ENCODE measurements around the gene IL26. TPM values are rescaled to one million over a fixed set of nuclear protein-coding genes. Genes with fewer than 3 reads are reported as not detected.

IL26 gene
- total RNA-seq, 1 experiment from 2014 or later: not detected

DNA sequence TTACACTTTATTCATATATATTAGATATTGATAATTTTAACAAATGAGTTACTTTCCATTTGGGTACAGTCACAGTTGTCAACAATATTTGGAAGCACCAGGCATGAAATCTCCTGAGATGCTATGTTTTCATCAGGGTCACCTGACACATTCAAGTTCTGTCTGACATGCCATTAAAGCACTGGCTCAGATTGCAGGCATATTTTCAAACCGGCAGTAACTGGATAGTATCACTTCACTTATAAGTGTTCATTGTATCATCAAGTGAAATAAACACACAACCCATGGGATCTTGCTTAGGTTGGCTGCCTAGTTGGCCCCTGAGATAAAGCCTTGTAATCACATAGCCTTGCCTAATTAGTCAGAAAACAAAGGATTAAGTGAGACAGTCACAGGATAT is 70.8 kb downstream of the IL26 start:
- Histone ChIP-seq H3K4me3 (no peak overlapping the region), H2AFZ (no peak overlapping the region), H3F3A (ENCODE audit: insufficient read depth, low read depth) (no peaks in the 10 kb centered on the region), H4K20me1 (ENCODE audit: insufficient read depth) (no peaks in the 10 kb centered on the region), H3K27ac (no peak overlapping the region), H3K4me2 (no peak overlapping the region), H3K27me3 (ENCODE audit: insufficient read depth, low read depth) (no peaks in the 10 kb centered on the region), H3K9me3 (ENCODE audit: insufficient read depth, low read depth) (no peaks in the 10 kb centered on the region), H3K4me1 (replicated peaks; ENCODE audit: insufficient read depth) (no peaks in the 10 kb centered on the region), H3K36me3 (ENCODE audit: low read depth) (no peaks in the 10 kb centered on the region), H3K79me2 (ENCODE audit: low read depth) (no peaks in the 10 kb centered on the region), H3K9me2 (ENCODE audit: insufficient read depth) (no peaks in the 10 kb centered on the region; the same call in 1 of the 2 replicates)
- DNase-seq: no peak
- TF ChIP-seq EZH2 (IDR thresholded peaks at IDR 0.05; ENCODE audit: low read depth): no peak
- TF ChIP-seq, protein P1, sequence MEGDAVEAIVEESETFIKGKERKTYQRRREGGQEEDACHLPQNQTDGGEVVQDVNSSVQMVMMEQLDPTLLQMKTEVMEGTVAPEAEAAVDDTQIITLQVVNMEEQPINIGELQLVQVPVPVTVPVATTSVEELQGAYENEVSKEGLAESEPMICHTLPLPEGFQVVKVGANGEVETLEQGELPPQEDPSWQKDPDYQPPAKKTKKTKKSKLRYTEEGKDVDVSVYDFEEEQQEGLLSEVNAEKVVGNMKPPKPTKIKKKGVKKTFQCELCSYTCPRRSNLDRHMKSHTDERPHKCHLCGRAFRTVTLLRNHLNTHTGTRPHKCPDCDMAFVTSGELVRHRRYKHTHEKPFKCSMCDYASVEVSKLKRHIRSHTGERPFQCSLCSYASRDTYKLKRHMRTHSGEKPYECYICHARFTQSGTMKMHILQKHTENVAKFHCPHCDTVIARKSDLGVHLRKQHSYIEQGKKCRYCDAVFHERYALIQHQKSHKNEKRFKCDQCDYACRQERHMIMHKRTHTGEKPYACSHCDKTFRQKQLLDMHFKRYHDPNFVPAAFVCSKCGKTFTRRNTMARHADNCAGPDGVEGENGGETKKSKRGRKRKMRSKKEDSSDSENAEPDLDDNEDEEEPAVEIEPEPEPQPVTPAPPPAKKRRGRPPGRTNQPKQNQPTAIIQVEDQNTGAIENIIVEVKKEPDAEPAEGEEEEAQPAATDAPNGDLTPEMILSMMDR (conservative IDR thresholded peaks at IDR 0.05): no peak
- CTCF ChIA-PET: no interaction called here
- intact Hi-C loops (cut with micrococcal nuclease; ENCODE audit: unreplicated experiment): no loop called here
- no TSS peak for BruUV-seq (replicated peaks)
- POLR2A ChIA-PET (ENCODE audit: unreplicated experiment): no interaction called here

Other genes starting within 250 kb of the IL26 start
- not detected in 2 replicates for gene IFNG-AS1, start 236.4 kb downstream of the IL26 start, total RNA-seq (2021)
- not detected in 2 replicates for gene IFNG, start 66.1 kb downstream of the IL26 start, total RNA-seq (2021)
- not detected in 2 replicates for gene IL22, start 27.8 kb upstream of the IL26 start, total RNA-seq (2021)
- 9.5 and 14.0 TPM in 2 replicates for gene MDM1, start 106.6 kb upstream of the IL26 start, total RNA-seq (2021)

Data from PC-9 (cell line).